ENCODE results near the gene MIER3. TPM values are rescaled to one million over a fixed set of nuclear protein-coding genes. Genes with fewer than 3 reads are reported as not detected.

MIER3 gene
- total and polyA plus RNA-seq, 9 of the 15 experiments (the other 6 are each of a cell fraction or from before 2014, with no cell fraction given) = 4.1 to 29.3 (median 13.0) TPM

- BruUV-seq (replicated peaks) = no TSS peak
- Histone ChIP-seq H3K36me3 (ENCODE audit: control insufficient read depth, insufficient read depth, low read length) (peaks cover 36% of the 10 kb centered on the region), H3K4me1 (replicated peaks in 1 of 2; ENCODE audit: control insufficient read depth in 2 of 2, insufficient read depth in 2 of 2, low read length in 2 of 2) (no peaks in the 10 kb centered on the region), H3K27me3 (ENCODE audit: control insufficient read depth in 2 of 2, insufficient read depth in 2 of 2, low read length in 2 of 2) (no peaks in the 10 kb centered on the region), H3K79me2 (ENCODE audit: control insufficient read depth, insufficient read depth, low read length) (no peaks in the 10 kb centered on the region), H4K20me1 (replicated peaks; ENCODE audit: control insufficient read depth, insufficient read depth, low read length) (no peaks in the 10 kb centered on the region), H3K4me2 (ENCODE audit: insufficient read depth, low read length) (no peak overlapping the region), H3K9me1 (ENCODE audit: control insufficient read depth, insufficient read depth, low read length) (no peaks in the 10 kb centered on the region), H3K27ac (ENCODE audit: extremely low read depth, low read depth, low read length) (no peak overlapping the region), H3K9me3 (replicated peaks; ENCODE audit: control insufficient read depth, insufficient read depth, low read depth, low read length) (0 out of 2 replicates have a peak, but pooled peaks cover 3% of the 10 kb centered on the region), H3K4me3 (no peak overlapping the region), H2AFZ (ENCODE audit: low read depth, low read length) (no peak overlapping the region), H3K9ac (ENCODE audit: insufficient read depth in 1 of 2, low read depth in 2 of 2, low read length in 2 of 2) (no peak overlapping the region)
- peak; percentile 63 for ATAC-seq
- FAIRE-seq = no peak
- in situ Hi-C loops (cut with MboI) = no loop called here
- POLR2A ChIA-PET = interaction anchor here (0.7 to 3.9 kb wide), 5 partner anchors 8 to 352 kb away, joined by 3 to 21 read pairs (median 4); partner anchors contain the start of gene SETD9
- CTCF ChIA-PET (ENCODE audit: low intra/inter-chr PET ratio) = no interaction called here
- WGBS (ENCODE audit: insufficient coverage, low coverage, missing lambda C conversion rate) = 78% methylated on average over 2 of the region's 2 CpGs
- no peak for DNase-seq (ENCODE audit: extremely low read depth in 1 of 4, low spot score in 3 of 4)
- no peak for TF ChIP-seq BRCA1 (IDR thresholded peaks at IDR 0.05)
- no peak for TF ChIP-seq BRCA1 (CRISPR knock-in tag; IDR thresholded peaks at IDR 0.05)
- TF ChIP-seq POLR2A (conservative IDR thresholded peaks at IDR 0.05) = 0 out of 2 replicates have a peak, but pooled peaks have one; percentile 36
- intact Hi-C loops (cut with micrococcal nuclease) = no loop called here
Measured at GRCh38 chr5:56918054-56918453, 33.9 kb downstream of the MIER3 start.

- Histone ChIP-seq H3K27ac (ENCODE audit: extremely low read depth, low read depth, low read length) (no peak overlapping the region), H3K4me2 (ENCODE audit: insufficient read depth, low read length) (no peak overlapping the region), H3K9ac (ENCODE audit: insufficient read depth in 1 of 2, low read depth in 2 of 2, low read length in 2 of 2) (no peak overlapping the region), H2AFZ (ENCODE audit: low read depth, low read length) (no peak overlapping the region), H3K79me2 (ENCODE audit: control insufficient read depth, insufficient read depth, low read length) (no peaks in the 10 kb centered on the region), H3K4me3 (no peak overlapping the region), H4K20me1 (replicated peaks; ENCODE audit: control insufficient read depth, insufficient read depth, low read length) (no peaks in the 10 kb centered on the region), H3K9me3 (replicated peaks; ENCODE audit: control insufficient read depth, insufficient read depth, low read depth, low read length) (no peaks in the 10 kb centered on the region), H3K4me1 (replicated peaks in 1 of 2; ENCODE audit: control insufficient read depth in 2 of 2, insufficient read depth in 2 of 2, low read length in 2 of 2) (no peaks in the 10 kb centered on the region), H3K27me3 (ENCODE audit: control insufficient read depth in 2 of 2, insufficient read depth in 2 of 2, low read length in 2 of 2) (no peaks in the 10 kb centered on the region), H3K36me3 (ENCODE audit: control insufficient read depth, insufficient read depth, low read length) (peaks cover 31% of the 10 kb centered on the region), H3K9me1 (ENCODE audit: control insufficient read depth, insufficient read depth, low read length) (no peaks in the 10 kb centered on the region)
- POLR2A ChIA-PET = interaction anchor here (0.7 to 1.8 kb wide), 4 partner anchors 10 to 353 kb away, joined by 3 to 6 read pairs (median 4); no protein-coding TSS in a partner anchor
- 37% methylated on average over 2 of the region's 2 CpGs for WGBS (ENCODE audit: insufficient coverage, low coverage, missing lambda C conversion rate)
- CTCF ChIA-PET (ENCODE audit: low intra/inter-chr PET ratio) = no interaction called here
- no peak for FAIRE-seq
- DNase-seq (ENCODE audit: extremely low read depth in 1 of 4, low spot score in 3 of 4) = no peak
- intact Hi-C loops (cut with micrococcal nuclease) = no loop called here
- BruUV-seq (replicated peaks) = no TSS peak
- in situ Hi-C loops (cut with MboI) = no loop called here
- ATAC-seq = peak; percentile 70
- TF ChIP-seq MIER1 (IDR thresholded peaks at IDR 0.05; ENCODE audit: low read depth) = no peak
- no peak for TF ChIP-seq STAT6 (CRISPR knock-in tag; IDR thresholded peaks at IDR 0.05)
- no peak for TF ChIP-seq ELF2 (CRISPR knock-in tag; IDR thresholded peaks at IDR 0.05)
- TF ChIP-seq ELF1 (tag; IDR thresholded peaks at IDR 0.05) = no peak
- no peak for TF ChIP-seq ATF6 (CRISPR knock-in tag; IDR thresholded peaks at IDR 0.05)
- TF ChIP-seq ZFP36 (IDR thresholded peaks at IDR 0.05; ENCODE audit: low read depth, low read length, partially characterized antibody) = no peak
Measured at GRCh38 chr5:56917534-56917933, 34.4 kb downstream of the MIER3 start.
